ENCODE measurements around the gene DEFB132.
"Not testable (repeated sequence)": the region's sequence is repeated elsewhere in the genome, so short reads cannot be mapped to it uniquely, and the experiment has no call there.

DEFB132 gene

DNA sequence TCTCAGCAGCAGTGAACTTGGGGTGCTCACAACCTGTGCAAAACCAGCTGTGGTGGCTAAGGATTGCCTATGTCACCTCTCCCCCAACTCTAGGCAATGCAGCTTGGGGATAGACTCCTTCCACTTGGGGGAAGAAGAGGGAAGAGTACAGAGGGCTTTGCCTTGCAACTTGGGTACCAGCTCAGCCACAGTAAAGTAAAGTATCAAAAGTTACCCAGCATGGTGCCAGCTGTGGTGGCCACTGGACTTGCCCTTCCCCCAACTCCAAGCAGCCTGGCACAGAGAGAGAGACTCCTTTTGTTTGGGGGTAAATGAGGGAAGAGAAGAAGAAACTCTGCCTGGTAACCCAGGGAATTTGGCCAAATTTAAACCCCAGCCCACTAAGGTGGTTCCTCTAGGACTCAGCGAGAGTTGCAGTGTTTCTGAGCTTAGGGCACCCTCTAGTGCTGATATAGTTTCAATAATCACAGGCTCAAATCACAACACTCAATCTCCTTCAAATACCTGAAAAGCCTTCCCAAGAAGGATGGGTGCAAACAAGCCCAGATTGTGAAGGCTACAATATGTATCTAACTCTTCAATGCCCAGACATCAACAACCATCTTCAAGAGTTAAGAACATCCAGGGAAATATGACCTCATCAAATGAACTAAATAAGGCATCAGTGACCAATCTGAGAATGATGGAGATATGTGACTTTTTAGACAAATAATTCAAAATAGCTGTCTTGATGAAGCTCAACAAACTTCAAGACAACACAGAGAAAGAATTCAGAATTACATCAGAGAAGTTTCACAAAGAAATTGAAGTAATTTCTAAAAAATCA lies 38.0 kb upstream of the DEFB132 start:
- no peaks in the 10 kb centered on the region for H3K4me1 ChIP-seq (ENCODE audit: low read length)
- no peak overlapping the region for H3K4me3 ChIP-seq (ENCODE audit: low read length)
- no peaks in the 10 kb centered on the region for H3K27me3 ChIP-seq (replicated peaks; ENCODE audit: insufficient read depth, low read length)
- no peak overlapping the region for H2AFZ ChIP-seq (ENCODE audit: low read length)
- H3K27ac ChIP-seq (ENCODE audit: low read length): no peak overlapping the region
- no peak for TF ChIP-seq EZH2 (optimal IDR thresholded peaks at IDR 0.05; ENCODE audit: low read depth, low read length)
- TF ChIP-seq, protein P1, sequence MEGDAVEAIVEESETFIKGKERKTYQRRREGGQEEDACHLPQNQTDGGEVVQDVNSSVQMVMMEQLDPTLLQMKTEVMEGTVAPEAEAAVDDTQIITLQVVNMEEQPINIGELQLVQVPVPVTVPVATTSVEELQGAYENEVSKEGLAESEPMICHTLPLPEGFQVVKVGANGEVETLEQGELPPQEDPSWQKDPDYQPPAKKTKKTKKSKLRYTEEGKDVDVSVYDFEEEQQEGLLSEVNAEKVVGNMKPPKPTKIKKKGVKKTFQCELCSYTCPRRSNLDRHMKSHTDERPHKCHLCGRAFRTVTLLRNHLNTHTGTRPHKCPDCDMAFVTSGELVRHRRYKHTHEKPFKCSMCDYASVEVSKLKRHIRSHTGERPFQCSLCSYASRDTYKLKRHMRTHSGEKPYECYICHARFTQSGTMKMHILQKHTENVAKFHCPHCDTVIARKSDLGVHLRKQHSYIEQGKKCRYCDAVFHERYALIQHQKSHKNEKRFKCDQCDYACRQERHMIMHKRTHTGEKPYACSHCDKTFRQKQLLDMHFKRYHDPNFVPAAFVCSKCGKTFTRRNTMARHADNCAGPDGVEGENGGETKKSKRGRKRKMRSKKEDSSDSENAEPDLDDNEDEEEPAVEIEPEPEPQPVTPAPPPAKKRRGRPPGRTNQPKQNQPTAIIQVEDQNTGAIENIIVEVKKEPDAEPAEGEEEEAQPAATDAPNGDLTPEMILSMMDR (IDR thresholded peaks at IDR 0.05; ENCODE audit: low read length): peak; percentile 47
- TF ChIP-seq EZH2phosphoT487 (IDR thresholded peaks at IDR 0.05; ENCODE audit: low read length): no peak
- no peaks in the 10 kb centered on the region for H3K9me3 ChIP-seq (replicated peaks; ENCODE audit: insufficient read depth, low read length)
- H3K9ac ChIP-seq (ENCODE audit: low read length): no peak overlapping the region
- H3K36me3 ChIP-seq (replicated peaks; ENCODE audit: insufficient read depth, low read length): no peaks in the 10 kb centered on the region
- DNase-seq: no peak
- H3K9me2 ChIP-seq (replicated peaks; ENCODE audit: insufficient read depth, low read length): no peaks in the 10 kb centered on the region
- no peaks in the 10 kb centered on the region for H3F3A ChIP-seq (ENCODE audit: insufficient read depth, low read length)
- H3K4me2 ChIP-seq (ENCODE audit: low read depth, low read length): no peak overlapping the region
- H3K79me2 ChIP-seq (ENCODE audit: low read length): no peaks in the 10 kb centered on the region
- H4K20me1 ChIP-seq (ENCODE audit: insufficient read depth, low read length): no peaks in the 10 kb centered on the region

DNA sequence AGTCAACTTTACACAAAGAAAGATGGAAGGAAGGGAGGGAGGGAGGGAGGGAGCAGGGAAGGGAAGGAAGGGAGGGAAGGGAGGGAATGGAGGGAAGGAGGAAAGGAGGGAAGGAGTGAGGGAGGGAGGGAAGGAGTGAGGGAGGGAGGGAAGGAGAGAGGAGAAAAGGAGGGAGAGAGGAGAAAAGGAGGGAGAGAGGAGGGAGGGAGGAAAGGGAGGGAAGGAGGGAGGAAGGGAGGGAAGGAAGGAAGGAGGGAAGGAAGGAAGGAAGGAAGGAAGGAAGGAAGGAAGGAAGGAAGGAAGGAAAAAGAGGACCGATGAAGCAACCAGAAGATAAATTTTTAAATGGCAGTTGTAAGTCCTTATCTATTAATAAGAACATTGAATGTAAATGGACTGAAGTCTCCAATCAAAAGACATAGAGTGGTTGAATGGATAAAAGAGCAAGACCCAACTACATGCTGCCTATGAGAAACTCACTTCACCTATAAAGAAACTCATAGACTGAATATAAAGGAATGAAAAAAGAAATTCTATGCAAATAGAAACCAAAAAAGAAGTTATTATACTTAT lies 36.2 kb upstream of the DEFB132 start:
- H3K4me3 ChIP-seq (ENCODE audit: low read length): no peak overlapping the region
- no peak overlapping the region for H3K4me2 ChIP-seq (ENCODE audit: low read depth, low read length)
- H3K9me2 ChIP-seq (replicated peaks; ENCODE audit: insufficient read depth, low read length): no peaks in the 10 kb centered on the region
- H3K27me3 ChIP-seq (replicated peaks; ENCODE audit: insufficient read depth, low read length): no peaks in the 10 kb centered on the region
- TF ChIP-seq EZH2 (optimal IDR thresholded peaks at IDR 0.05; ENCODE audit: low read depth, low read length): no peak
- no peak for TF ChIP-seq EZH2phosphoT487 (IDR thresholded peaks at IDR 0.05; ENCODE audit: low read length)
- TF ChIP-seq, protein P1 (IDR thresholded peaks at IDR 0.05; ENCODE audit: low read length): no peak
- no peak overlapping the region for H3K27ac ChIP-seq (ENCODE audit: low read length)
- no peaks in the 10 kb centered on the region for H3K36me3 ChIP-seq (replicated peaks; ENCODE audit: insufficient read depth, low read length)
- no peaks in the 10 kb centered on the region for H3K9me3 ChIP-seq (replicated peaks; ENCODE audit: insufficient read depth, low read length)
- H3F3A ChIP-seq (ENCODE audit: insufficient read depth, low read length): no peaks in the 10 kb centered on the region
- H3K79me2 ChIP-seq (ENCODE audit: low read length): no peaks in the 10 kb centered on the region
- no peaks in the 10 kb centered on the region for H4K20me1 ChIP-seq (ENCODE audit: insufficient read depth, low read length)
- no peaks in the 10 kb centered on the region for H3K4me1 ChIP-seq (ENCODE audit: low read length)
- no peak overlapping the region for H2AFZ ChIP-seq (ENCODE audit: low read length)
- H3K9ac ChIP-seq (ENCODE audit: low read length): no peak overlapping the region
- DNase-seq: no peak

DNA sequence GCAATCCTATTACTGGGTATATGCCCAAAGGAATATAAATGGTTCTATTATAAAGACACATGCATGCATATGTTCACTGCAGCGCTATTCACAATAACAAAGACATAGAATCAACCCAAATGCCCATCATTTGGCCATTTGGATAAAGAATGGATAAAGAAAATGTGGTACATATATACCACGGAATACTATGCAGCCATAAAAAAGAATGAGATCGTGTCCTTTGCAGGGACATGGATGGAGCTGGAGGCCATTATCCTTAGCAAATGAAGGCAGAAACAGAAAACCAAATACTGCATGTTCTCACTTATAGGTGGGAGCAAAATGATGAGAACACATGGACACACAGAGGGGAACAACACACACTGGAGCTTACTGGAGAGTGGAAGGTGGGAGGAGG lies 31.6 kb upstream of the DEFB132 start:
- not testable (repeated sequence) for H3K27me3 ChIP-seq (replicated peaks; ENCODE audit: insufficient read depth, low read length); H3K9ac ChIP-seq (ENCODE audit: low read length); H3K36me3 ChIP-seq (replicated peaks; ENCODE audit: insufficient read depth, low read length); H3K9me2 ChIP-seq (replicated peaks; ENCODE audit: insufficient read depth, low read length); H3K4me2 ChIP-seq (ENCODE audit: low read depth, low read length); H3K79me2 ChIP-seq (ENCODE audit: low read length); H3F3A ChIP-seq (ENCODE audit: insufficient read depth, low read length); H4K20me1 ChIP-seq (ENCODE audit: insufficient read depth, low read length); H2AFZ ChIP-seq (ENCODE audit: low read length); H3K27ac ChIP-seq (ENCODE audit: low read length); H3K4me1 ChIP-seq (ENCODE audit: low read length); H3K9me3 ChIP-seq (replicated peaks; ENCODE audit: insufficient read depth, low read length); H3K4me3 ChIP-seq (ENCODE audit: low read length); DNase-seq

DNA sequence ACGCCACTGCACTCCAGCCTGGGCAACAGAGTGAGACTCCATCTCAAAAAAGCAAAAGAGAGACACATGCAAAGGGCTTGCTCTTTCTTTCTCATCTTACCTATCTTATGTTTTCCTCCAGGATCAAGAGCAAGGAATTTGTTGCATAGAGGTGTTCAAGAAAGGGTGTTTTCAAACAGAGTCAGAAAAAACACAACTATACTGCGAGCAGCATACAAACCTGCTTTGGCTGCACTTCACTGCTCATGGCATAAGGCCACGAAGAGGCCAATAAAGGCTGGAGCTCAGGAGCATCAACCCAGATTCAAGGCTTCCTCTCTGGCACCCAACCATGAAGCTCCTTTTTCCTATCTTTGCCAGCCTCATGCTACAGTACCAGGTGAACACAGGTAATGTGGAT lies 30.6 kb upstream of the DEFB132 start, which contains the start of gene DEFB129:
DEFB129 (plus strand) TSS at position 301 of the 400 bp plus-strand sequence; CDS start at position 332, 31 bp downstream.
- Histone ChIP-seq H3K27ac (ENCODE audit: low read length) (peak within 1 kb of the TSS; percentile 29; the same call in 1 of the 2 replicates), H3K36me3 (replicated peaks; ENCODE audit: insufficient read depth, low read length) (no peaks in the 10 kb centered on the region), H2AFZ (ENCODE audit: low read length) (peak within 1 kb of the TSS; percentile 58), H3K27me3 (replicated peaks; ENCODE audit: insufficient read depth, low read length) (no peaks in the 10 kb centered on the region), H3F3A (ENCODE audit: insufficient read depth, low read length) (no peaks in the 10 kb centered on the region), H3K4me3 (ENCODE audit: low read length) (no peak within 1 kb of the TSS), H3K4me1 (ENCODE audit: low read length) (peaks cover 5% of the 10 kb centered on the region), H4K20me1 (ENCODE audit: insufficient read depth, low read length) (no peaks in the 10 kb centered on the region), H3K4me2 (ENCODE audit: low read depth, low read length) (0 out of 2 replicates have a peak within 1 kb of the TSS, but pooled peaks have one; percentile 13), H3K9me3 (replicated peaks; ENCODE audit: insufficient read depth, low read length) (no peaks in the 10 kb centered on the region), H3K9ac (ENCODE audit: low read length) (no peak within 1 kb of the TSS), H3K9me2 (replicated peaks; ENCODE audit: insufficient read depth, low read length) (no peaks in the 10 kb centered on the region), H3K79me2 (ENCODE audit: low read length) (no peaks in the 10 kb centered on the region)
- DNase-seq: no peak
- no peak for TF ChIP-seq EZH2 (optimal IDR thresholded peaks at IDR 0.05; ENCODE audit: low read depth, low read length)
- TF ChIP-seq, protein P1 (IDR thresholded peaks at IDR 0.05; ENCODE audit: low read length): no peak
- TF ChIP-seq EZH2phosphoT487 (IDR thresholded peaks at IDR 0.05; ENCODE audit: low read length): no peak
